ENCODE data around the gene BRINP1.
"Not testable (repeated sequence)": the region's sequence is repeated elsewhere in the genome, so short reads cannot be mapped to it uniquely, and the experiment has no call there.

Gene BRINP1

GRCh38 chr9:119195521-119195920, 173.7 kb downstream of the BRINP1 start:
- 17 to 24% methylated on average over 1 to 2 of the region's 2 CpGs for WGBS, 2 experiments (ENCODE audit: insufficient coverage in 2 of 2)
- Histone ChIP-seq H3K27ac (ENCODE audit: low read depth, low read length, severe bottlenecking) (no peak overlapping the region), H3K9me3 (ENCODE audit: control insufficient read depth, low read length) (no peaks in the 10 kb centered on the region), H3K4me1 (ENCODE audit: control insufficient read depth, insufficient read depth, low read length, poor library complexity, severe bottlenecking) (no peaks in the 10 kb centered on the region), H3K4me3 (ENCODE audit: extremely low read depth, insufficient read depth, low read length, poor library complexity, severe bottlenecking) (no peak overlapping the region), H3K36me3 (ENCODE audit: control insufficient read depth, insufficient read depth, low read length) (no peaks in the 10 kb centered on the region)

DNA sequence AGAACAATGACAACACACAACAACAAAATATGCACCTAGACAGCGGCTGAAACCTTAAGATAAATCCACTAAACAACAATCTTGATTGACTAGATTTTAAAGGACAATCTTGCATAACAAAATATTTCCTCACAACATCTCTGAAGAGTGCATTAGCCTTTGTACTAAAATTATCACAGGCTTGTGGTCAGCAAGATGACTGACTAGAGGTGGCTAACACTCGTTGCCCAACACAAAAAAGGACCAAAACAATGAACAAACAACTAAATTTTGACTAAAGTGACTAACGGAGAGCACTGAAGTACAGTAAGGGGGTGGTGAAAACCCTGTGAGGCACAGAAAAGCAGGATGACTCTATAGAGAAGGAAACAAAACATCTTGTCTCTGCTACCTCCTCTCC, 183.9 kb downstream of the BRINP1 start:
- Histone ChIP-seq H3K4me3 (ENCODE audit: extremely low read depth, insufficient read depth, low read length, poor library complexity, severe bottlenecking) (no peak overlapping the region), H3K36me3 (ENCODE audit: control insufficient read depth, insufficient read depth, low read length) (no peaks in the 10 kb centered on the region), H3K9me3 (ENCODE audit: control insufficient read depth, low read length) (no peaks in the 10 kb centered on the region), H3K4me1 (ENCODE audit: control insufficient read depth, insufficient read depth, low read length, poor library complexity, severe bottlenecking) (no peaks in the 10 kb centered on the region), H3K27ac (ENCODE audit: low read depth, low read length, severe bottlenecking) (no peak overlapping the region)
- WGBS, 2 experiments (ENCODE audit: insufficient coverage in 2 of 2): 82 to 92% methylated on average over 1 of the region's 3 CpGs

- Histone ChIP-seq H3K27ac (ENCODE audit: low read depth, low read length, severe bottlenecking) (no peak overlapping the region), H3K36me3 (ENCODE audit: control insufficient read depth, insufficient read depth, low read length) (no peaks in the 10 kb centered on the region)
- 94 to 100% methylated on average over 2 of the region's 3 CpGs for WGBS, 2 experiments (ENCODE audit: insufficient coverage in 2 of 2)
Observed at GRCh38 chr9:119184265-119184936, 184.8 kb downstream of the BRINP1 start.

GRCh38 chr9:119181561-119181960, 187.7 kb downstream of the BRINP1 start:
- H3K36me3 ChIP-seq (ENCODE audit: control insufficient read depth, insufficient read depth, low read length): no peaks in the 10 kb centered on the region
- H3K4me1 ChIP-seq (ENCODE audit: control insufficient read depth, insufficient read depth, low read length, poor library complexity, severe bottlenecking): no peaks in the 10 kb centered on the region
- H3K27ac ChIP-seq (ENCODE audit: low read depth, low read length, severe bottlenecking): no peak overlapping the region
- H3K9me3 ChIP-seq (ENCODE audit: control insufficient read depth, low read length): no peaks in the 10 kb centered on the region
- H3K4me3 ChIP-seq (ENCODE audit: extremely low read depth, insufficient read depth, low read length, poor library complexity, severe bottlenecking): no peak overlapping the region

More at GRCh38 chr9:119184265-119184936, 184.8 kb downstream of the BRINP1 start:
- Histone ChIP-seq H3K9me3 (ENCODE audit: control insufficient read depth, low read length) (no peaks in the 10 kb centered on the region), H3K4me3 (ENCODE audit: extremely low read depth, insufficient read depth, low read length, poor library complexity, severe bottlenecking) (no peak overlapping the region), H3K4me1 (ENCODE audit: control insufficient read depth, insufficient read depth, low read length, poor library complexity, severe bottlenecking) (no peaks in the 10 kb centered on the region)

- no peak overlapping the region for H3K27ac ChIP-seq (ENCODE audit: low read depth, low read length, severe bottlenecking)
- no peak overlapping the region for H3K4me3 ChIP-seq (ENCODE audit: extremely low read depth, insufficient read depth, low read length, poor library complexity, severe bottlenecking)
- 96 to 100% methylated on average over 1 to 3 of the region's 3 CpGs for WGBS, 2 experiments (ENCODE audit: insufficient coverage in 2 of 2)
- no peaks in the 10 kb centered on the region for H3K9me3 ChIP-seq (ENCODE audit: control insufficient read depth, low read length)
- H3K4me1 ChIP-seq (ENCODE audit: control insufficient read depth, insufficient read depth, low read length, poor library complexity, severe bottlenecking): no peaks in the 10 kb centered on the region
- H3K36me3 ChIP-seq (ENCODE audit: control insufficient read depth, insufficient read depth, low read length): no peaks in the 10 kb centered on the region
Observed at GRCh38 chr9:119180897-119181296, 188.3 kb downstream of the BRINP1 start.

DNA sequence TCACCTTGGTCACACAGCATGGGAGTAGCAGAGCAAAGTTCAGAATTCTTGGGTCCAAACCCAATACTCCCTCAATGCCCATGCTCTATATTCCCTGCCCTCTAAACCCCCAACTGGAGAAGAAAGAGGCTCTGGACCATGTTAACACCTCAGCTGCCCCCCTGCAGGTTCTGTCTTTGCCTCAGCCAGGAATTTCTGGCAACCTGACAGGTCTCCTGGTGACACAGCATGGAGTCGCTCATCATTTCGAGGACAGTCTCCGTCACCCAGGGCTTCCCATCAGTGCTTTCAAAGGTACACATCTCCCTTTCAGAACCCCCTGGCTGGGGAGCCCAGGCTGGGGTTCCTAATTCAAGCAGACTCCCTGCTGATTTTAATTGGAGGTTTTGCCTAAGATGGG, 189.5 kb downstream of the BRINP1 start:
- Histone ChIP-seq H3K36me3 (ENCODE audit: control insufficient read depth, insufficient read depth, low read length) (no peaks in the 10 kb centered on the region), H3K4me3 (ENCODE audit: extremely low read depth, insufficient read depth, low read length, poor library complexity, severe bottlenecking) (no peak overlapping the region), H3K27ac (ENCODE audit: low read depth, low read length, severe bottlenecking) (no peak overlapping the region), H3K9me3 (ENCODE audit: control insufficient read depth, low read length) (no peaks in the 10 kb centered on the region), H3K4me1 (ENCODE audit: control insufficient read depth, insufficient read depth, low read length, poor library complexity, severe bottlenecking) (no peaks in the 10 kb centered on the region)
- WGBS, 2 experiments (ENCODE audit: insufficient coverage in 2 of 2): 48 to 74% methylated on average over 3 of the region's 3 CpGs

- WGBS, 2 experiments (ENCODE audit: insufficient coverage in 2 of 2): 87 to 88% methylated on average over 7 of the region's 9 CpGs
- Histone ChIP-seq H3K4me1 (ENCODE audit: control insufficient read depth, insufficient read depth, low read length, poor library complexity, severe bottlenecking) (no peaks in the 10 kb centered on the region), H3K9me3 (ENCODE audit: control insufficient read depth, low read length) (no peaks in the 10 kb centered on the region), H3K27ac (ENCODE audit: low read depth, low read length, severe bottlenecking) (no peak overlapping the region), H3K4me3 (ENCODE audit: extremely low read depth, insufficient read depth, low read length, poor library complexity, severe bottlenecking) (no peak overlapping the region), H3K36me3 (ENCODE audit: control insufficient read depth, insufficient read depth, low read length) (no peaks in the 10 kb centered on the region)
Observed at GRCh38 chr9:119177196-119177595, 192.0 kb downstream of the BRINP1 start.

GRCh38 chr9:119175581-119175980, 193.7 kb downstream of the BRINP1 start:
- H3K27ac ChIP-seq (ENCODE audit: low read depth, low read length, severe bottlenecking): no peak overlapping the region
- no peaks in the 10 kb centered on the region for H3K9me3 ChIP-seq (ENCODE audit: control insufficient read depth, low read length)
- H3K4me3 ChIP-seq (ENCODE audit: extremely low read depth, insufficient read depth, low read length, poor library complexity, severe bottlenecking): no peak overlapping the region
- H3K36me3 ChIP-seq (ENCODE audit: control insufficient read depth, insufficient read depth, low read length): no peaks in the 10 kb centered on the region
- WGBS, 2 experiments (ENCODE audit: insufficient coverage in 2 of 2): no CpG with 5 or more reads among the region's 1 CpG
- no peaks in the 10 kb centered on the region for H3K4me1 ChIP-seq (ENCODE audit: control insufficient read depth, insufficient read depth, low read length, poor library complexity, severe bottlenecking)

DNA sequence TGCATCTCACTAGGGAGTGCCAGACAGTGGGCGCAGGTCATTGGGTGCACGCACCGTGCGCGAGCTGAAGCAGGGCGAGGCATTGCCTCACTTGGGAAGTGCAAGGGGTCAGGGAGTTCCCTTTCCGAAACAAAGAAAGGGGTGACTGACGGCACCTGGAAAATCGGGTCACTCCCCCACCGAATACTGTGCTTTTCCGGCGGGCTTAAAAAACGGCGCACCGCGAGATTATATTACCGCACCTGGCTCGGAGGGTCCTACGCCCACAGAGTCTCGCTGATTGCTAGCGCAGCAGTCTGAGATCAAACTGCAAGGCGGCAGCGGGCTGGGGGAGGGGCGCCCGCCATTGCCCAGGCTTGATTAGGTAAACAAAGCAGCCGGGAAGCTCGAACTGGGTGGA, 200.0 kb downstream of the BRINP1 start:
- not testable (repeated sequence) for H3K36me3 ChIP-seq (ENCODE audit: control insufficient read depth, insufficient read depth, low read length); H3K4me1 ChIP-seq (ENCODE audit: control insufficient read depth, insufficient read depth, low read length, poor library complexity, severe bottlenecking); H3K27ac ChIP-seq (ENCODE audit: low read depth, low read length, severe bottlenecking); H3K9me3 ChIP-seq (ENCODE audit: control insufficient read depth, low read length)
- peak overlapping the region; percentile 19 for H3K4me3 ChIP-seq (ENCODE audit: extremely low read depth, insufficient read depth, low read length, poor library complexity, severe bottlenecking)
- 27 to 33% methylated on average over 10 to 18 of the region's 27 CpGs for WGBS, 2 experiments (ENCODE audit: insufficient coverage in 2 of 2)

DNA sequence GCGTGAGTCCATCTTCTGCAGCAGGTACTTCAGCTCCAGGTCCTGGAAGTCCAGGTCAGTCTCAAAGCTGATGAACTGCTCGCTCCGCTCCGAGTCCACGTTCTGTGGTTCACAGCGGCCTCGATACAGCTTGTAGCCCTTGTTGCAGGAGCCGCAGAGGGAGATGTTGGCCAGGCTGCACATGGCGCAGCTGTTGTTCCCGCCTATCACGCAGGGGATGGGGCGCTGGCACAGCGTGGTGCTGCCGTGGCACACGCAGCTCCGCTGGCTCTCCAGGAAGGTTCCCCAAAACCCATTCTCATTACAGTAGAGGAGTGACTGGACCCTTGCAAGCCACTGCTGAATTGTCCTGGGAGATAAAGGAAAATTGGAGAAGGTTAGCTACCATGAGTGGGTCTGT, 201.4 kb downstream of the BRINP1 start:
- Histone ChIP-seq H3K27ac (ENCODE audit: low read depth, low read length, severe bottlenecking) (no peak overlapping the region), H3K9me3 (ENCODE audit: control insufficient read depth, low read length) (no peaks in the 10 kb centered on the region), H3K4me1 (ENCODE audit: control insufficient read depth, insufficient read depth, low read length, poor library complexity, severe bottlenecking) (no peaks in the 10 kb centered on the region), H3K36me3 (ENCODE audit: control insufficient read depth, insufficient read depth, low read length) (no peaks in the 10 kb centered on the region), H3K4me3 (ENCODE audit: extremely low read depth, insufficient read depth, low read length, poor library complexity, severe bottlenecking) (no peak overlapping the region)
- 93% methylated on average over 11 to 15 of the region's 16 CpGs for WGBS, 2 experiments (ENCODE audit: insufficient coverage in 2 of 2)

DNA sequence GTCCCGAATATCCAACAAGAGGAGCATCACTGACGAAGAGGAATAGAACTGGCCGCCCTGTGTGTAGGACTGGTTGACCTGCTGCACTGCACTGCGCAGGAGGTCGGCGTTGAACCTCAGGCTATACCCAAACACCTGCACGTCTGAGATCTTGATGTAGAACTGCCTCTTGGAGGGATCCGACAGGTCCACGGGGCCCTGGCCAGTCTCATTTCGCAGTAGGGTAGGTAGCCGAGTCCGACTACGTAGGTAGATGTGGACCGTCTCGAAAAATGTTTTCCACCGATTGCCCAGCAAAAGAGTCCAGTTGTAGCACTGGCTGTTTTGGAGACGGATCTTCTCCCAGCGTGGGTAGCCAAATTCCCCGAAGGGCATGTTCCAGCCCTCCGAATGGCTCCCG, 202.0 kb downstream of the BRINP1 start:
- no peaks in the 10 kb centered on the region for H3K9me3 ChIP-seq (ENCODE audit: control insufficient read depth, low read length)
- H3K27ac ChIP-seq (ENCODE audit: low read depth, low read length, severe bottlenecking): no peak overlapping the region
- H3K4me1 ChIP-seq (ENCODE audit: control insufficient read depth, insufficient read depth, low read length, poor library complexity, severe bottlenecking): no peaks in the 10 kb centered on the region
- H3K36me3 ChIP-seq (ENCODE audit: control insufficient read depth, insufficient read depth, low read length): no peaks in the 10 kb centered on the region
- H3K4me3 ChIP-seq (ENCODE audit: extremely low read depth, insufficient read depth, low read length, poor library complexity, severe bottlenecking): no peak overlapping the region
- 95% methylated on average over 21 of the region's 21 CpGs for WGBS, 2 experiments (ENCODE audit: insufficient coverage in 2 of 2)
